H9 (cell line): Measurements from ENCODE around the gene GM2A. TPM values are rescaled to one million over a fixed set of nuclear protein-coding genes. Genes with fewer than 3 reads are reported as not detected.

ENCODE experiments used
- DNase-seq: peaks from one replicate; pipeline ENCODE4 v3.0.0-alpha.2; 2017
- H2AFZ ChIP-seq: one replicate; pipeline ENCODE4 v1.6.1; 2013; ENCODE audit warnings: mild to moderate bottlenecking, low read length, control low read depth, moderate library complexity
- H2AK5ac ChIP-seq: 2 replicates; pipeline ENCODE4 v1.6.1; 2013; ENCODE audit warnings: low read length, control low read depth, mixed read lengths; ENCODE audit not compliant: insufficient read length
- H2BK120ac ChIP-seq: one replicate; pipeline ENCODE4 v1.6.1; 2013; ENCODE audit warnings: low read depth, mild to moderate bottlenecking, low read length, control low read depth, inconsistent platforms; ENCODE audit not compliant: poor library complexity, severe bottlenecking
- H2BK12ac ChIP-seq: 2 replicates; pipeline ENCODE4 v1.6.1; 2013; ENCODE audit warnings: low read length, control low read depth, mixed read lengths, low read depth; ENCODE audit not compliant: insufficient read length
- H2BK15ac ChIP-seq: 2 replicates; pipeline ENCODE4 v1.6.1; 2013; ENCODE audit warnings: low read depth, low read length, control low read depth
- H2BK20ac ChIP-seq: one replicate; pipeline ENCODE4 v1.6.1; 2013; ENCODE audit warnings: low read depth, mild to moderate bottlenecking, low read length, control low read depth, inconsistent platforms; ENCODE audit not compliant: poor library complexity, severe bottlenecking
- H2BK5ac ChIP-seq: 2 replicates; pipeline ENCODE4 v1.6.1; 2013; ENCODE audit warnings: low read length, control low read depth, mixed read lengths; ENCODE audit not compliant: insufficient read length
- H3K14ac ChIP-seq: 2 replicates; pipeline ENCODE4 v1.6.1; 2013; ENCODE audit warnings: low read length, control low read depth; ENCODE audit not compliant: insufficient read depth
- H3K18ac ChIP-seq: 2 replicates; pipeline ENCODE4 v1.6.1; 2013; ENCODE audit warnings: low read depth, mild to moderate bottlenecking, mixed read lengths, low read length, control low read depth; ENCODE audit not compliant: insufficient read length
- H3K23ac ChIP-seq: 2 replicates; pipeline ENCODE4 v1.6.1; 2013; ENCODE audit warnings: low read length, control low read depth, mixed read lengths, low read depth; ENCODE audit not compliant: insufficient read length
- H3K23me2 ChIP-seq: 2 replicates; pipeline ENCODE4 v1.6.1; 2013; ENCODE audit warnings: low read depth, mild to moderate bottlenecking, mixed read lengths, low read length, control low read depth; ENCODE audit not compliant: insufficient read length, poor library complexity, severe bottlenecking
- H3K27ac ChIP-seq: 2 replicates; pipeline ENCODE4 v1.5.1; 2013; ENCODE audit warnings: low read length, control low read depth, mixed read lengths, low read depth; ENCODE audit not compliant: insufficient read length
- H3K27me3 ChIP-seq: 2 replicates; pipeline ENCODE4 v1.6.1; 2013; ENCODE audit warnings: low read length, control low read depth, inconsistent platforms; ENCODE audit not compliant: insufficient read depth
- H3K4ac ChIP-seq: 2 replicates; pipeline ENCODE4 v1.6.1; 2013; ENCODE audit warnings: low read depth, mild to moderate bottlenecking, control low read depth, inconsistent platforms, low read length, moderate library complexity
- H3K4me1 ChIP-seq: 2 replicates; pipeline ENCODE4 v1.6.1; 2013; ENCODE audit warnings: low read length, control low read depth, inconsistent platforms; ENCODE audit not compliant: insufficient read depth
- H3K4me2 ChIP-seq: 2 replicates; pipeline ENCODE4 v1.6.1; 2013; ENCODE audit warnings: low read length, control low read depth, mixed read lengths; ENCODE audit not compliant: insufficient read length, insufficient read depth
- H3K56ac ChIP-seq: 2 replicates; pipeline ENCODE4 v1.6.1; 2013; ENCODE audit warnings: low read depth, mild to moderate bottlenecking, mixed read lengths, low read length, control low read depth; ENCODE audit not compliant: insufficient read length
- H3K79me1 ChIP-seq: 2 replicates; pipeline ENCODE4 v1.6.1; 2013; ENCODE audit warnings: low read depth, mild to moderate bottlenecking, moderate library complexity, low read length, control low read depth, inconsistent platforms; ENCODE audit not compliant: insufficient read depth, poor library complexity, severe bottlenecking
- H3K79me2 ChIP-seq: 2 replicates; pipeline ENCODE4 v1.6.1; 2013; ENCODE audit warnings: low read length, control low read depth, inconsistent platforms; ENCODE audit not compliant: insufficient read depth
- H3K9ac ChIP-seq: 2 replicates; pipeline ENCODE4 v1.6.1; 2013; ENCODE audit warnings: low read length, control low read depth, mixed read lengths; ENCODE audit not compliant: insufficient read length; ENCODE audit errors: extremely low read depth
- H3K9me3 ChIP-seq: one replicate; pipeline ENCODE4 v1.6.1; 2013; ENCODE audit warnings: low read depth, low read length, inconsistent platforms; ENCODE audit not compliant: control insufficient read depth
- H3T11ph ChIP-seq: one replicate; pipeline ENCODE4 v1.6.1; 2013; ENCODE audit warnings: mild to moderate bottlenecking, low read length, control low read depth, inconsistent platforms
- H4K20me1 ChIP-seq: one replicate; pipeline ENCODE4 v1.6.1; 2013; ENCODE audit not compliant: control insufficient read depth, insufficient read length, insufficient read depth
- H4K5ac ChIP-seq: 2 replicates; pipeline ENCODE4 v1.6.1; 2013; ENCODE audit warnings: low read depth, mild to moderate bottlenecking, mixed read lengths, low read length, control low read depth; ENCODE audit not compliant: insufficient read length
- H4K8ac ChIP-seq: replicated peaks from 2 replicates; pipeline ENCODE4 v1.6.1; 2013; ENCODE audit warnings: low read length, control low read depth, mixed read lengths, low read depth; ENCODE audit not compliant: insufficient read length
- H4K91ac ChIP-seq: 2 replicates; pipeline ENCODE4 v1.6.1; 2013; ENCODE audit warnings: low read depth, mild to moderate bottlenecking, moderate library complexity, mixed read lengths, low read length, control low read depth; ENCODE audit not compliant: insufficient read length
- H3K27ac Mint-ChIP-seq, 3 experiments: 2 replicates in 2 of 3; 3 replicates in 1 of 3; pipeline ENCODE4 v1.8.0; 2020 to 2021; ENCODE audit warnings: mixed read lengths in 3 of 3, mild to moderate bottlenecking in 1 of 3, moderate library complexity in 1 of 3
- H3K27me3 Mint-ChIP-seq: 2 replicates; pipeline ENCODE4 v1.8.0; 2021; ENCODE audit warnings: low read depth, mild to moderate bottlenecking, moderate library complexity, mixed read lengths
- H3K36me3 Mint-ChIP-seq, 3 experiments: 2 replicates in 2 of 3; 3 replicates in 1 of 3; pipeline ENCODE4 v1.8.0; 2020 to 2021; ENCODE audit warnings: low read depth in 3 of 3, mixed read lengths in 3 of 3; ENCODE audit not compliant: insufficient read depth in 1 of 3
- H3K4me1 Mint-ChIP-seq, 2 experiments: 2 replicates each; pipeline ENCODE4 v1.8.0; 2020; ENCODE audit warnings: mixed read lengths in 2 of 2
- H3K4me3 Mint-ChIP-seq, 2 experiments: 2 replicates in 1 of 2; 3 replicates in 1 of 2; pipeline ENCODE4 v1.8.0; 2020 to 2021; ENCODE audit warnings: mild to moderate bottlenecking in 2 of 2, mixed read lengths in 2 of 2, moderate library complexity in 1 of 2
- H3K9me3 Mint-ChIP-seq, 2 experiments: 2 replicates in 1 of 2; 3 replicates in 1 of 2; pipeline ENCODE4 v1.8.0; 2020; ENCODE audit warnings: mild to moderate bottlenecking in 2 of 2, mixed read lengths in 2 of 2, moderate library complexity in 1 of 2
- WGBS: extraction: QIAGEN DNeasy Blood & Tissue Kit; methylation state at CpG from one replicate; pipeline ENCODE4 v1.1.7; 2013; ENCODE audit warnings: missing lambda C conversion rate, low lambda C conversion rate, mixed read lengths; ENCODE audit not compliant: insufficient read length; ENCODE audit errors: extremely low coverage; 5-methylcytosine and 5-hydroxymethylcytosine counted together
- total RNA-seq: library from RNA; stranded (reverse); gene quantifications from 2 replicates; pipeline ENCODE4 v1.2.1, GENCODE V29; 2021
- TF ChIP-seq, protein P1 (sequence below): fragments of 200-600 bp; sonication (generic); conservative IDR thresholded peaks from 3 replicates; pipeline ENCODE4 v1.8.0; 2021; ENCODE audit warnings: antibody characterized with exemption, mild to moderate bottlenecking

The GM2A gene
- total RNA-seq, 1 experiment from 2014 or later: 27.8 TPM

DNA sequence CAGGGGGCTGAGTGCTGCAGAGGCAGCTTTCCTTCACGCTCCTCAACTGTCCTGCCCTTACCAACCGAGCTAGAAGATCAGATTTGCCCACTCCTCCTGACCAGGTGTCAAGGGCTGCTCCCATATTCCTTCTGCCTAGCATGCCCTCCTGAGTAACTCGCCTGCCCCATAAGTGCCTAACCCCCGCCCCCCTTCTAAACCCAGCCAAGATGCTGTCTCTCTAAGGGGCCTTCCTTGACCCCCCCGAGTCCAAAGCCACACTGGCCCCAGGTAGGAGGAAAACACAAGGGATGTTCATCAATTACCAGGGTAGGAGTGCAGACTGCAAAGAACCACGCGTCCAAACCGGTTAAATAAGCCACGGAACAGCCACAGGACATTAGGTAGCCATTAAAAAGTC, 33.8 kb upstream of the GM2A start:
- WGBS: no CpG with 5 or more reads among the region's 9 CpGs
- Mint-ChIP-seq H3K27me3 (peaks cover 17% of the 10 kb centered on the region), H3K4me1 (peaks cover 12 to 14% of the 10 kb centered on the region in 2 experiments), H3K4me3 (no peak overlapping the region), H3K9me3 (no peaks in the 10 kb centered on the region), H3K36me3 (peaks cover 0 to 2% (median 0%) of the 10 kb centered on the region in 3 experiments; a peak in 1 of 7 replicates), H3K27ac (no peak overlapping the region; a peak in 1 of 7 replicates)
- Histone ChIP-seq H4K20me1 (no peaks in the 10 kb centered on the region), H3K14ac (no peak overlapping the region), H2BK20ac (no peak overlapping the region), H2BK15ac (no peak overlapping the region), H3K23me2 (peaks cover 3% of the 10 kb centered on the region), H3K56ac (no peak overlapping the region), H3K27me3 (no peaks in the 10 kb centered on the region), H4K91ac (no peak overlapping the region), H3K4ac (no peak overlapping the region), H2BK5ac (no peak overlapping the region), H2BK12ac (no peak overlapping the region), H3K9me3 (no peaks in the 10 kb centered on the region), H3K4me1 (no peaks in the 10 kb centered on the region), H2AK5ac (no peak overlapping the region), H3K23ac (no peak overlapping the region), H4K5ac (no peak overlapping the region), H2AFZ (no peak overlapping the region), H4K8ac (no peak overlapping the region), H3K79me1 (no peaks in the 10 kb centered on the region), H3K18ac (no peak overlapping the region), H2BK120ac (no peak overlapping the region), H3K9ac (no peak overlapping the region), H3K27ac (no peak overlapping the region), H3K79me2 (no peaks in the 10 kb centered on the region), H3T11ph (no peak overlapping the region), H3K4me2 (no peak overlapping the region)
- TF ChIP-seq, protein P1, sequence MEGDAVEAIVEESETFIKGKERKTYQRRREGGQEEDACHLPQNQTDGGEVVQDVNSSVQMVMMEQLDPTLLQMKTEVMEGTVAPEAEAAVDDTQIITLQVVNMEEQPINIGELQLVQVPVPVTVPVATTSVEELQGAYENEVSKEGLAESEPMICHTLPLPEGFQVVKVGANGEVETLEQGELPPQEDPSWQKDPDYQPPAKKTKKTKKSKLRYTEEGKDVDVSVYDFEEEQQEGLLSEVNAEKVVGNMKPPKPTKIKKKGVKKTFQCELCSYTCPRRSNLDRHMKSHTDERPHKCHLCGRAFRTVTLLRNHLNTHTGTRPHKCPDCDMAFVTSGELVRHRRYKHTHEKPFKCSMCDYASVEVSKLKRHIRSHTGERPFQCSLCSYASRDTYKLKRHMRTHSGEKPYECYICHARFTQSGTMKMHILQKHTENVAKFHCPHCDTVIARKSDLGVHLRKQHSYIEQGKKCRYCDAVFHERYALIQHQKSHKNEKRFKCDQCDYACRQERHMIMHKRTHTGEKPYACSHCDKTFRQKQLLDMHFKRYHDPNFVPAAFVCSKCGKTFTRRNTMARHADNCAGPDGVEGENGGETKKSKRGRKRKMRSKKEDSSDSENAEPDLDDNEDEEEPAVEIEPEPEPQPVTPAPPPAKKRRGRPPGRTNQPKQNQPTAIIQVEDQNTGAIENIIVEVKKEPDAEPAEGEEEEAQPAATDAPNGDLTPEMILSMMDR: no peak
- DNase-seq: no peak
